Psoas muscle (tissue), 7 donors: ENCODE data around the gene S100P. TPM values are rescaled to one million over a fixed set of nuclear protein-coding genes. Genes with fewer than 3 reads are reported as not detected.

Source experiments
- polyA plus RNA-seq, 3 donors: library from polyadenylated mRNA; stranded (reverse); fragments of 200-250 nt; gene quantifications; one replicate each; pipeline ENCODE4 v1.2.3, GENCODE V29; 2013
- total RNA-seq, 4 donors: library from RNA; stranded (reverse); fragmentation: NEBNext Ultra II Directional in 2 of 4; extraction: Animal tissue kit (Norgen Biotek cat#: 25700) in 2 of 4; gene quantifications; one replicate each; pipeline versions ENCODE4 v1.2.1 to v1.2.4, GENCODE V29; 2021 to 2023
- donor health status: healthy with polysubstance abuse.
- donor health status: DM: no; HTN: no; CAD: no; lungs with moderate emphysema.
- donor health status: Bipolar disorder and iron deficiency.
- donor health status: healthy.
- donor health status: DM: no; HTN: no; CAD: no.
- donor health status: DM: no; HTN: no; CAD: no.
- donor health status: DM: yes; HTN: yes; CAD: no.

S100P gene
- total and polyA plus RNA-seq, 7 donors, result 0.34 to 1.5 (median 0.36) TPM; not detected in 1

Other genes with a start within 250 kb of the S100P start
- 1 to 10 TPM in 3 of 4 donors, under 1 TPM in 1; 0.62 to 2.1 (median 1.4) TPM for gene PPP2R2C, start 221.3 kb upstream of the S100P start, total RNA-seq
- 1 to 10 TPM in 1 of 3 donors, under 1 TPM in 2; 0.08 to 3.2 (median 0.52) TPM for gene PPP2R2C, start 221.3 kb upstream of the S100P start, polyA plus RNA-seq
- 1 to 10 TPM; 3.0 to 6.6 (median 3.9) TPM for gene MAN2B2, start 118.7 kb upstream of the S100P start, total RNA-seq
- gene MAN2B2, start 118.7 kb upstream of the S100P start, polyA plus RNA-seq, result 1 to 10 TPM; 1.8 to 3.2 (median 2.7) TPM
- gene MRFAP1, start 53.2 kb upstream of the S100P start, total RNA-seq, result 100 to 1,000 TPM; 216 to 300 (median 250) TPM
- 100 to 1,000 TPM; 300 to 539 (median 398) TPM for gene MRFAP1, start 53.2 kb upstream of the S100P start, polyA plus RNA-seq
- 10 to 100 TPM; 30.0 to 39.1 (median 32.4) TPM for gene MRFAP1L1, start 16.0 kb downstream of the S100P start, total RNA-seq
- gene MRFAP1L1, start 16.0 kb downstream of the S100P start, polyA plus RNA-seq, result 10 to 100 TPM; 40.5 to 79.0 (median 48.5) TPM
- 10 to 100 TPM in 3 of 4 donors, 1 to 10 TPM in 1; 9.3 to 15.0 (median 14.2) TPM for gene BLOC1S4, start 22.3 kb downstream of the S100P start, total RNA-seq
- gene BLOC1S4, start 22.3 kb downstream of the S100P start, polyA plus RNA-seq, result 10 to 100 TPM in 1 of 3 donors, 1 to 10 TPM in 2; 7.6 to 13.8 (median 9.7) TPM
- gene KIAA0232, start 88.8 kb downstream of the S100P start, total RNA-seq, result 10 to 100 TPM; 50.9 to 79.8 (median 56.8) TPM
- gene KIAA0232, start 88.8 kb downstream of the S100P start, polyA plus RNA-seq, result 10 to 100 TPM in 2 of 3 donors, 1 to 10 TPM in 1; 8.7 to 53.3 (median 20.8) TPM
- 10 to 100 TPM; 32.7 to 45.5 (median 35.6) TPM for gene TBC1D14, start 215.9 kb downstream of the S100P start, total RNA-seq
- gene TBC1D14, start 215.9 kb downstream of the S100P start, polyA plus RNA-seq, result 10 to 100 TPM; 14.7 to 44.3 (median 17.7) TPM